Measurements from ENCODE around the gene EPHB1. TPM values are rescaled to one million over a fixed set of nuclear protein-coding genes. Genes with fewer than 3 reads are reported as not detected.

Gene EPHB1
- total RNA-seq, 1 experiment from 2014 or later: 2.8 TPM

GRCh38 chr3:135263331-135263730, 468.3 kb downstream of the EPHB1 start:
- Histone ChIP-seq H3K4me2 (ENCODE audit: insufficient read depth, insufficient read length, low read length) (no peak overlapping the region), H4K5ac (ENCODE audit: insufficient read length, low read depth, low read length) (no peak overlapping the region), H2BK15ac (ENCODE audit: low read depth, low read length) (no peak overlapping the region), H2BK5ac (ENCODE audit: insufficient read length, low read length) (no peak overlapping the region), H3K79me1 (ENCODE audit: insufficient read depth, low read depth, low read length, poor library complexity, severe bottlenecking) (no peaks in the 10 kb centered on the region), H3K79me2 (ENCODE audit: insufficient read depth, low read length) (no peaks in the 10 kb centered on the region), H3K18ac (ENCODE audit: insufficient read length, low read depth, low read length) (no peak overlapping the region), H3K56ac (ENCODE audit: insufficient read length, low read depth, low read length) (no peak overlapping the region), H3K27ac (ENCODE audit: insufficient read length, low read depth, low read length) (no peak overlapping the region), H4K20me1 (ENCODE audit: control insufficient read depth, insufficient read depth, insufficient read length) (no peaks in the 10 kb centered on the region), H3T11ph (ENCODE audit: low read length) (no peak overlapping the region), H2BK12ac (ENCODE audit: insufficient read length, low read depth, low read length) (no peak overlapping the region), H2AFZ (ENCODE audit: low read length) (no peak overlapping the region), H2AK5ac (ENCODE audit: insufficient read length, low read length) (no peak overlapping the region), H3K27me3 (ENCODE audit: insufficient read depth, low read length) (no peaks in the 10 kb centered on the region), H2BK120ac (ENCODE audit: low read depth, low read length, poor library complexity, severe bottlenecking) (no peak overlapping the region), H4K8ac (replicated peaks; ENCODE audit: insufficient read length, low read depth, low read length) (no peak overlapping the region), H3K4ac (ENCODE audit: low read depth, low read length) (no peak overlapping the region), H4K91ac (ENCODE audit: insufficient read length, low read depth, low read length) (no peak overlapping the region), H3K23me2 (ENCODE audit: insufficient read length, low read depth, low read length, poor library complexity, severe bottlenecking) (no peaks in the 10 kb centered on the region), H3K4me1 (ENCODE audit: insufficient read depth, low read length) (peaks cover 9% of the 10 kb centered on the region; the same call in 1 of the 2 replicates), H3K9ac (ENCODE audit: extremely low read depth, insufficient read length, low read length) (no peak overlapping the region), H3K23ac (ENCODE audit: insufficient read length, low read depth, low read length) (no peak overlapping the region), H3K9me3 (ENCODE audit: control insufficient read depth, low read depth, low read length) (no peaks in the 10 kb centered on the region), H2BK20ac (ENCODE audit: low read depth, low read length, poor library complexity, severe bottlenecking) (no peak overlapping the region), H3K14ac (ENCODE audit: insufficient read depth, low read length) (no peak overlapping the region)
- Mint-ChIP-seq H3K4me1 (peaks cover 40 to 41% of the 10 kb centered on the region in 2 experiments), H3K27ac (no peak overlapping the region), H3K4me3 (no peak overlapping the region), H3K9me3 (no peaks in the 10 kb centered on the region), H3K27me3 (ENCODE audit: low read depth) (no peaks in the 10 kb centered on the region), H3K36me3 (ENCODE audit: insufficient read depth in 1 of 3, low read depth in 3 of 3) (peaks cover 0 to 12% (median 7%) of the 10 kb centered on the region in 3 experiments; a peak in 5 of 7 replicates)
- no CpG with 5 or more reads among the region's 3 CpGs for WGBS (ENCODE audit: extremely low coverage, insufficient read length, low lambda C conversion rate)
- DNase-seq: no peak
- TF ChIP-seq CTCF (conservative IDR thresholded peaks at IDR 0.05): no peak

Data from H9 (cell line).